AG10803 (cell line): ENCODE results near the gene ELP6.
A peak's percentile ranks its signal among the peaks of the same experiment; 100 is the strongest.
"Not testable (repeated sequence)": the region's sequence is repeated elsewhere in the genome, so short reads cannot be mapped to it uniquely, and the experiment has no call there.

Experiments
- DNase-seq: peaks from one replicate; pipeline ENCODE4 v3.0.0; 2010; ENCODE audit warnings: low read depth
- H3K4me3 ChIP-seq: 2 replicates; pipeline ENCODE4 v1.5.1; 2011; ENCODE audit warnings: mild to moderate bottlenecking, low read length, control low read depth
- TF ChIP-seq, protein P1 (sequence below): conservative IDR thresholded peaks from 2 replicates; pipeline ENCODE4 v1.5.1; 2011; ENCODE audit warnings: mild to moderate bottlenecking, low read length, control low read depth, inconsistent platforms

The ELP6 gene

GRCh38 chr3:47464588-47464987, 48.9 kb downstream of the ELP6 start:
- H3K4me3 ChIP-seq, result no peak overlapping the region
- TF ChIP-seq, protein P1, sequence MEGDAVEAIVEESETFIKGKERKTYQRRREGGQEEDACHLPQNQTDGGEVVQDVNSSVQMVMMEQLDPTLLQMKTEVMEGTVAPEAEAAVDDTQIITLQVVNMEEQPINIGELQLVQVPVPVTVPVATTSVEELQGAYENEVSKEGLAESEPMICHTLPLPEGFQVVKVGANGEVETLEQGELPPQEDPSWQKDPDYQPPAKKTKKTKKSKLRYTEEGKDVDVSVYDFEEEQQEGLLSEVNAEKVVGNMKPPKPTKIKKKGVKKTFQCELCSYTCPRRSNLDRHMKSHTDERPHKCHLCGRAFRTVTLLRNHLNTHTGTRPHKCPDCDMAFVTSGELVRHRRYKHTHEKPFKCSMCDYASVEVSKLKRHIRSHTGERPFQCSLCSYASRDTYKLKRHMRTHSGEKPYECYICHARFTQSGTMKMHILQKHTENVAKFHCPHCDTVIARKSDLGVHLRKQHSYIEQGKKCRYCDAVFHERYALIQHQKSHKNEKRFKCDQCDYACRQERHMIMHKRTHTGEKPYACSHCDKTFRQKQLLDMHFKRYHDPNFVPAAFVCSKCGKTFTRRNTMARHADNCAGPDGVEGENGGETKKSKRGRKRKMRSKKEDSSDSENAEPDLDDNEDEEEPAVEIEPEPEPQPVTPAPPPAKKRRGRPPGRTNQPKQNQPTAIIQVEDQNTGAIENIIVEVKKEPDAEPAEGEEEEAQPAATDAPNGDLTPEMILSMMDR, result no peak
- no peak for DNase-seq

DNA sequence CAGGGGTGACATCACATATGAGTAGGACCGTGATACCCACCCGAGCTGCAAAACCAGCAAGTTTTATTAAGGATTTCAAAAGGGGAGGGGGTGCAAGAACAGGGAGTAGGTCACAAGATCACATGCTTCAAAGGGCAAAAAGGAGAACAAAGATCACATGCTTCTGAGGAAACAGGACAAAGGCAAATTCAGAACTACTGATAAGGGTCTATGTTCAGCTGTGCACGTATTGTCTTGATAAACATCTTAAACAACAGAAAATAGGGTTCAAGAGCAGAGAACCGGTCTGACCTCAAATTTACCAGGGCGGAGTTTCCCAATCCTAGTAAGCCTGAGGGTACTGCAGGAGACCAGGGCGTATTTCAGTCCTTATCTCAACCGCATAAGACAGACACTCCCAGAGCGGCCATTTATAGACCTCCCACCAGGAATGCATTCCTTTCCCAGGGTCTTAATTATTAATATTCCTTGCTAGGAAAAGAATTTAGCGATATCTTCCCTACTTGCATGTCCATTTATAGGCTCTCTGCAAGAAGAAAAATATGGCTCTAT, 53.9 kb downstream of the ELP6 start:
- H3K4me3 ChIP-seq, DNase-seq: not testable (repeated sequence)

DNA sequence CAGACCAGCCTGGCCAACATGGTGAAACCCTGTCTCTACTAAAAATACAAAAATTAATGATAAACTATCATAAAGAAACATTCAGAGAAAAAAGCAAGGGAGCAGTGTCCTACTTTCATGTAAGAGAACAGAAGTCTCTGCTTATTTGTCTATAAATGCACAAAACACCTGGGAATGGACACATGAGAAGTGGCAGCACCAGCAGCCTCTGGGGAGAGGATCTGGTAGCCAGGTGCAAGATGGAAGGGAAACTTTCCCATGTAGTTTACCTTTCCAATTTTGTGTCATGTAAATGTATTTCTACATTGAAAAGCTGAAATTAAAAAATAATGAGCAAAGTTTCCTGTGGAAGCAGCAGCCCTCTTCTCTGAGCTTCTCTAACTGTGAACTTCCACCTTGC, 56.5 kb downstream of the ELP6 start:
- DNase-seq, result no peak
- TF ChIP-seq, protein P1, result no peak
- H3K4me3 ChIP-seq, result no peak overlapping the region

GRCh38 chr3:47455806-47456452, 57.6 kb downstream of the ELP6 start:
- TF ChIP-seq, protein P1, result no peak
- peak; percentile 31 for DNase-seq
- no peak overlapping the region for H3K4me3 ChIP-seq

- H3K4me3 ChIP-seq, result no peak overlapping the region
- no peak for DNase-seq
- TF ChIP-seq, protein P1, result no peak
Observed at GRCh38 chr3:47452453-47453215, 60.9 kb downstream of the ELP6 start.
